HG02885 (cell line): ENCODE results near the gene HOXB7.

Experiments used
- ATAC-seq: cut with Tn5 transposase; IDR thresholded peaks from one replicate; pipeline ENCODE4 v1.9.1; 2021; ENCODE audit warnings: mild to moderate bottlenecking; ENCODE audit not compliant: unreplicated experiment, poor library complexity

HOXB7 gene

GRCh38 chr17:48610282-48611211 is at the start of gene HOXB7:
TSS of gene HOXB7 (minus strand) at chr17:48611017. CDS start at chr17:48610918, 99 bp downstream.
- ATAC-seq = no peak

- ATAC-seq = no peak
Observed at GRCh38 chr17:48655913-48656312, 45.1 kb upstream of the HOXB7 start.

GRCh38 chr17:48649741-48650140 is 38.9 kb upstream of the HOXB7 start:
- ATAC-seq = no peak

- ATAC-seq = no peak
Observed at GRCh38 chr17:48647963-48648245, 37.1 kb upstream of the HOXB7 start.

DNA sequence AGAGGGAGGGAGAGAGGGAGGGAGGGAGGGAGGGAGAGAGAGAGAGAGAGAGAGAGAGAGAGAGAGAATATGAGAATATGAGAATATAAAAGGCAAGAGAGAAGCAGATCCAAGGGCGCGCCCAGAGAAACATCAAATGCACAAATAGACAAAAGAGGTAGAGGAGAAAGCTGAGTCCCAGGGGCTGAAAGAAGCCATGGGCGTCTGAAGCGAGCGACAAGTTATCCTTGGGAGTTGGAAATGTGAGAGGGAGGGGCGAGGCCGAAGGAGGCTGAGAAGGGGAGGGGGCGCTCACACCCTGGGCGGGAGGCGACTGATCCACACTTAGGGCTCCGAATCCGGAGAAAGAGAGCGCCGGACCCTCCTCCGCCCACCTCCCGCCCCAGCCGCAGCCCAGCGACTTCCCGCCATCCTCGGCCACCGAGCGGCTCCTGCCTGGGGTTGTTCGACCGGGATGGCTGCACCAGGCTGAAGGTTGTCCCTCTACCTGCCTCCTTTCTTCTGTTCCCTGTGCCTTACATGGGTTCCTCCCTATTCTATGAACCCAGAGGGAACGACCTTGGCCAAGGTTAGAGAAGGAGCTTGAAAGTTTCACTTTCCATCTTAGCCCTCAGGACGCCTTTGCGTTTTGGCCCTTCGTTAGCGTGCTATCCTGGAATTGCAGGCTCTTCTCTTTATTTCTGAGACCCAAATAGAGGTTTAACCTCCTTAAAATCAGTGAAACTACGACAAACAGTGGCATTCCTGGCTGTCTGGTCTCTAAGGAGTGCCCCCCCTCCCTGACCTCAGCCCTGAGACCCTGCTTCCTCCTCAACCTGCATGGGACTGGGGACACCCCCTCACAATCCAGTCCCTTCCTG is 36.5 kb upstream of the HOXB7 start:
- no peak for ATAC-seq

GRCh38 chr17:48646183-48647102 is 35.6 kb upstream of the HOXB7 start:
- ATAC-seq = no peak

DNA sequence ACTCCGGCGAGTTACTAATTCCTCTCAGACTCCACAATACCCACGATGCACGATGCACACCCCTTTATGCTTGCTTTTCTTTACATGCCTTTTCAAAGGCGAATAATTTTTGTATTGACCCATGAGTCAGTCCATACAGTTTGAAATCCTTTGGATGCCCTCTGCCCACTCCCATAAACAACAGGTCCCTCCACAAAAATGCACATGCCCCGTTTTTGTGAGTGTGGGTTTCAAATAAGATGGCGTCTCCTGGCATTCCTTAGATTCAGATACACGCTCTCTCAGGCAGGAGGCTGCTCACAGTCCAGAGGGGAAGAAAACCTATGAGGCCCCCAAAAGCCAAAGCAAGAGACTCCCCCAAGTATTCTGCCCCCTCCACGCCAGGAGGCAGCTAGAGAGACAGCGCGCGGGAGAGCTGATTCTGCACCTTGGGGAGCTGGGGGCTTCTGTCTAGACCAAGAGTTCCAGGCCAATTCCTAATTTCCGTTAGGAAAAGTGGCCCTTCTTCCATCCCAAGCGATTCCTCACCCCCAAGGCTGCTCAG is 34.9 kb upstream of the HOXB7 start:
- no peak for ATAC-seq

DNA sequence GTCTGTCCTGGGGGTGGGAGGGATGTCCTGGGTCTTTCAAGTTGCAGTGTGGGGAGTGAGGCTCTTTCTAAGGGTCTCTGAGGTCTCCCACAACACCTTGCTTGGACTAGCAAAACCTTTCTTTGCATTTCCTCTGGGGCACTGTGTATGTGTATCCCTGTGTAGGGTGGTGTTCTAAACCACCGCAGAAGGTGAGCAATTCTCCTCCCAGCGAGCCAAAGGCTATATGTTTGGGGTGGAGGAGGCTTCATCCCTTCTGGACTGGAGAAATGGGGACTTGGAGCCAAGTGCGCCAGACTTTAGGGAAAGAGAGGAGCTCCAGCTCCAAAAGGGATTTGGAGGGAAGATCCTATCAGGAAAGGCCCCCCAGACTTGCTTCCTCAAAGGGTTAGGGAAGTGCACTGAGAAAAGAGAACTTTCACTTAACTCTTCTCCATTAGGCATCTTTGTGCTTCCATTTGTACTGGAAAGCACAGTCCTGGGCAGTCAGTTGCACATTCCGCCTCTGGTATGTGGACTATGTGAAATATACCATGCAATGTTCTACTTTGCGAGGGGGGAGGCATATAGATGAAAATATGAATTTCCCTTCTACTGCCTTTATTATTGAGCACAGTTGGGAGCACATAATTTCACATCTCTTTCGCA is 34.2 kb upstream of the HOXB7 start:
- ATAC-seq = no peak

DNA sequence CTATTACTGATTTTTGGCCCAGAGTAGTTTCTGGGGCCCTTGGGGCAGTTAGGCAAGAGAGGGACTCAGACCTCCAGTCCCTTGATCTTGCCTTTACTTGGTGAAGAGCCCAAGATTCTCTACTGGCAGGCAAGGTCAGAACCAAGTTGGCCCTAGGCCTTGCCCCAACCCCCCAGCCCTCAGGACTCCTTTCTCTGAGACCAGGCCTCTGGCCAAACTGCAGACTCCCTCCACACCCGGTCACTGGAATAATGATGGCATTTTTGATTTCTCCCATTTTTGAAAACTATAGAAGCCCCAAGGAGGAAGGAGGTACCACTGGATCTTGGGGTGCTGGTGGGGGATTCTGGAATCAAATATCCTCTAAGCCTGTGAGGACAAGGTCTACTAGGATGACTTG is 33.3 kb upstream of the HOXB7 start:
- ATAC-seq = no peak

DNA sequence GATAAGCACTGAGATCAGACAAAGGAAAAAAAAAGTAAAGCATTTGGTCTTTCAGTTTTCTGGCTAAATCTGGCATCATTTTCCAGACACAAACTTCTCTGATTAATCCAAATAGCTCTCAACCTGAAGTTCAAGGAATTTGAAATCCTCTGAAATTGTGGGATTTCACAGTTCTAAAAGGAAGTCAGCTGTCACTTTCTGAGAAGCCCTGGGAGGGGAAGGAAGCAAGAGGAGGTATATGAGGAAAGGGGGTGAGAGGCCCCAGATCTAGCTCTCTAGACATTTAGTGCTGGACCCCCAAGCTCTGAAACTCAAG is 32.8 kb upstream of the HOXB7 start:
- no peak for ATAC-seq

- ATAC-seq = no peak
Observed at GRCh38 chr17:48642843-48643696, 32.3 kb upstream of the HOXB7 start.

- no peak for ATAC-seq
Observed at GRCh38 chr17:48642059-48642842, 31.4 kb upstream of the HOXB7 start.

- ATAC-seq = no peak
Observed at GRCh38 chr17:48641541-48642058, 30.8 kb upstream of the HOXB7 start.

- no peak for ATAC-seq
Observed at GRCh38 chr17:48640858-48641180, 30.0 kb upstream of the HOXB7 start.

DNA sequence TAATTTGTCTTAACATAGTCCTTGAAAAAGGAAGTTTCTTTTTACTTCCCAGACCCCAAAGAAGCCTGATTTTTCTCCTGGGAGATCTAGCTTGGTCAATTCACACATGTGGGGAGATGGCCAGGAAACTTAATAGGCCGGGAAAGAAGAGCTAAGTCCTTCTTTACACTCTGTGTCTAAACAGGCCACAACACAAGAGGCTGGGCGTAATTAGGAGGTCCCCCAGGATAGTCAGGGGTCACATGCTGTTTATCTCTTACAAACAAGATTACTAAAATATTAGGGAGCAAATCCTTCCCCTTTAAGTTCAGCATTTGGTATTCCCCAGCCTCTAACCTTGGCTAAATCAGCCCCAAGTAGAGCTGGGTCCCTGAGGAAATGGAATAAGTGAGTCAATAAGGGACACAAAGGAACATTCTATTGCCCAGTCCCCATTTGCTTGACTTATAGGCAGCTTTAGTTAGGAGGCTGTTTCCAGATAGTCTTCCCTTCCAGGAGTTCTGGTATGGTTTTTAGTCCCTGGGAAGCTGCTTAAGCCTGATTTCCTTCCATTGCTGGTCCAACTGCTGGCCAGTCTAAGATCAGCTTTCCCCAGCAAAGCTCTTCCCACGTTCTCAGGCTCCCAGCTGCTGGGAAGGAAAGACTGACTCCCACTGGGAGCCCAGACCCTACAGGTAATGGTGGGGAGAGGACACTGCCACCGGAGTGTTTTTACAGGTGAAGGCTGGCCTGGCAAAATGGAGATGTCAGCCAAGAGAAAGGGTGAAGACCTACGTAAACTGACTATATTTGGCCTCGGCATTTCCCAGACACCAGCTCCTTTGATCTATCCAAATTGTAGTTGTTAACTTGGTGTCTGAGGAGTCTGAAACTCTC is 29.4 kb upstream of the HOXB7 start:
- no peak for ATAC-seq

DNA sequence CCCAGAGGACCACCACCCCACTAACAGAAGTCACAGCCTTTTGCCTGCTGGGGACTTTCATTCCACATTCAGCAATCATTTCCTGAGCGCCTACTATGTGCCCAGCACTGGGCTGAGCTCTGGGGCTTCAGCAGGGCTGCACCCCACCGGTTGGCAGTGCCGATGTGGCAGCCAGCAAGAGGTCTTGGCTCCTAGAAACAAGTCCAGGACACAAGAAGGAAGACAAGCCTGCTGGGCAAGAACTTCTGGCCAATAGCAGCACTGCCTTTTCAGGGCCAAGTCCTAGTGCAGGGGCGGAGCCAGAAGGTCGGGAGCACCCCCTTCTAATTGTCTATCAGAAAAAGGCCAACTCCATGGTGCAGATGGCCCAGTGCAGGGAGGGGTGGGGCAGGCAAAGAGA is 28.3 kb upstream of the HOXB7 start:
- no peak for ATAC-seq
